Motor neuron (in vitro differentiated cells): ENCODE measurements around the gene PARD3B. TPM values are rescaled to one million over a fixed set of nuclear protein-coding genes. Genes with fewer than 3 reads are reported as not detected.
A peak's percentile ranks its signal among the peaks of the same experiment; 100 is the strongest.

Source experiments
- ATAC-seq, 8 experiments: fragments of 200-7000 bp; cut with Tn5 transposase; replicated peaks in 6 of 8; 2 replicates each; pipeline ENCODE4 v1.8.0; 2021; ENCODE audit warnings: mild to moderate bottlenecking in 8 of 8, moderate library complexity in 8 of 8
- H3K27ac ChIP-seq, 2 donors: fragments of 250-450 bp; sonication (Bioruptor Pico); 2 replicates each; pipeline ENCODE4 v1.9.0; 2021; ENCODE audit warnings: antibody characterized with exemption in 2 of 2, mild to moderate bottlenecking in 2 of 2, moderate library complexity in 1 of 2
- H3K4me1 ChIP-seq, 2 donors: fragments of 250-450 bp; sonication (Bioruptor Pico); replicated peaks in 1 of 2; 2 replicates each; pipeline ENCODE4 v1.6.1; 2021; ENCODE audit warnings: antibody characterized with exemption in 2 of 2, mild to moderate bottlenecking in 2 of 2, moderate library complexity in 1 of 2
- H3K4me3 ChIP-seq, 5 donors: fragments of 250-450 bp; sonication (Bioruptor Pico); 2 replicates each; pipeline ENCODE4 v1.9.0; 2021; ENCODE audit warnings: antibody characterized with exemption in 5 of 5, mild to moderate bottlenecking in 5 of 5, moderate library complexity in 4 of 5
- WGBS, 10 experiments: fragments of 450-650 bp; shearing (Covaris generic); methylation state at CpG; one replicate each; pipeline ENCODE4 v1.0.0; 2022; 5-methylcytosine and 5-hydroxymethylcytosine counted together
- in situ Hi-C, 9 experiments: fragments of 400-800 bp; cut with MboI; loops; one replicate each; pipeline ENCODE4 v1.15.0; 2021; ENCODE audit warnings: low sequenced_read_pairs in 9 of 9, low pct_unique_long_range_greater_than_20kb in 2 of 9; ENCODE audit not compliant: unreplicated experiment in 9 of 9
- total RNA-seq, 8 experiments: library from RNA; unstranded; fragments of 300-600 nt; gene quantifications; 2 replicates each; pipeline versions ENCODE4 v1.2.3 to v1.2.4, GENCODE V29; 2022

Gene PARD3B
- total RNA-seq, 8 experiments from 2014 or later = 3.1 to 24.3 (median 10.4) TPM

- WGBS, 10 experiments = 71 to 100% (median 80%) methylated on average over 2 to 8 of the region's 8 CpGs
- H3K27ac ChIP-seq = no peak overlapping the region
- in situ Hi-C loops = no loop called here
- H3K4me3 ChIP-seq = no peak overlapping the region
- H3K4me1 ChIP-seq = peaks cover 4 to 9% of the 10 kb centered on the region in 2 donors
- peak in 6 of 8 experiments; percentile 18 to 95 (median 70) for ATAC-seq
Measured at GRCh38 chr2:205580212-205580987, 1035.1 kb downstream of the PARD3B start.

- Histone ChIP-seq H3K27ac (no peak overlapping the region), H3K4me1 (peaks cover 14 to 16% of the 10 kb centered on the region in 2 donors), H3K4me3 (no peak overlapping the region)
- WGBS, 10 experiments = 62 to 100% (median 88%) methylated on average over 1 to 2 of the region's 2 CpGs; no CpG with 5 or more reads in 3 of the 10 experiments
- in situ Hi-C loops = no loop called here
- ATAC-seq = no peak
Measured at GRCh38 chr2:205582366-205582765, 1037.1 kb downstream of the PARD3B start.

DNA sequence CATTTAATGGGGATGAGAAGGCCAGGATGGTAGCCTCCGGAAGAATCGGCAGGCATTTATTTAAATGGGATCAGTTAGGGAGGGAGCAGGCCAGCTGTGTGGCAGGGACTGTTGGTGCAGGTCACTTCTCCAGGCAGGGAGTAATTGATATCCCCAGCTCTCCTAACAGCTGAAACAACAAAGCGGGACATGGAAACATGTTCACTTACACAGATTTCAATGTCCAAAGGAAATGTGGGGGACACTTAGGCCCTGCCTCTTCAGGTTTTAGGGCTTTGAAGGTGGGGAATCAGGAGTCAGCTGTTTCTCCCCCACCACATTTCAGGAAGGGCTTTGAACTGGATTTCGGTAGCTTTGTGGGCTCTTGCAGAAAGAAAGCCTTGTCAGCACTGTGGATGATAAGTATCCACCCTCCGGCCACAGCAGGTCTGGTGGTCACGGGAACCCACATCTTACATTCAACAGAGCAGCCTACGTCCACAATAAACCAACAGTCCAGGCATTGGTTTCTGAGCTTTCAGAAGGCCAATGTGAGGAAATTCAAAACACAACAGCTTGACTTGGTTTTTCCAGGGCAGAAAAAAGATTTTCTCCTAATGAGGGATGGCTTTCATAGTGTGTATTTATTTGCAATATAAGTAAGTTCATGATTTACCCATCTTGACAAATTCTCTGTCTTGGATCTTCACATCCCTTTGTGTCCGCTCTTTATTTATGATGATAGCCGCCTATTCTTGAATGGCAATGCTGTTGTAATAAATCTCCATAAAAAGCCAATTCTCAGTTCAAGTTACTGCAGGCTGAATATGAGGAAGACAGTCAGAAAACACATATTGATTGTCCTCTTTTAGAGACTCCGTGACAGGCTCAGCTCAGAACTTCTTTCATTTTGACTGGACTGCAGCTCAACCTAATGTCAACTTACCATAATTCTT is 1040.4 kb downstream of the PARD3B start:
- no peak overlapping the region for H3K4me3 ChIP-seq
- H3K4me1 ChIP-seq = peaks cover 14 to 16% of the 10 kb centered on the region in 2 donors
- H3K27ac ChIP-seq = no peak overlapping the region
- in situ Hi-C loops = no loop called here
- ATAC-seq = peak in 5 of 8 experiments; percentile 80 to 90 (median 89)
- WGBS, 10 experiments = 0 to 95% (median 41%) methylated on average over 1 to 8 of the region's 10 CpGs

- ATAC-seq = no peak
- in situ Hi-C loops = no loop called here
- WGBS, 10 experiments = 87 to 100% (median 98%) methylated on average over 1 to 5 of the region's 5 CpGs; no CpG with 5 or more reads in 1 of the 10 experiments
- Histone ChIP-seq H3K4me3 (no peak overlapping the region), H3K27ac (no peak overlapping the region), H3K4me1 (peaks cover 14 to 16% of the 10 kb centered on the region in 2 donors)
Measured at GRCh38 chr2:205586626-205587025, 1041.4 kb downstream of the PARD3B start.

- Histone ChIP-seq H3K27ac (no peak overlapping the region), H3K4me3 (no peak overlapping the region), H3K4me1 (peaks cover 14 to 16% of the 10 kb centered on the region in 2 donors)
- 0 to 100% (median 27%) methylated on average over 1 of the region's 1 CpG; no CpG with 5 or more reads in 2 of the 10 experiments for WGBS, 10 experiments
- in situ Hi-C loops = no loop called here
- ATAC-seq = peak in 2 of 8 experiments; percentile 71
Measured at GRCh38 chr2:205589479-205589878, 1044.2 kb downstream of the PARD3B start.

- 17 to 100% (median 100%) methylated on average over 1 to 2 of the region's 2 CpGs; no CpG with 5 or more reads in 3 of the 10 experiments for WGBS, 10 experiments
- ATAC-seq = peak in 2 of 8 experiments; percentile 21 to 39
- Histone ChIP-seq H3K27ac (no peak overlapping the region), H3K4me1 (peaks cover 3 to 6% of the 10 kb centered on the region in 2 donors), H3K4me3 (no peak overlapping the region)
- in situ Hi-C loops = no loop called here
Measured at GRCh38 chr2:205590759-205591158, 1045.5 kb downstream of the PARD3B start.

DNA sequence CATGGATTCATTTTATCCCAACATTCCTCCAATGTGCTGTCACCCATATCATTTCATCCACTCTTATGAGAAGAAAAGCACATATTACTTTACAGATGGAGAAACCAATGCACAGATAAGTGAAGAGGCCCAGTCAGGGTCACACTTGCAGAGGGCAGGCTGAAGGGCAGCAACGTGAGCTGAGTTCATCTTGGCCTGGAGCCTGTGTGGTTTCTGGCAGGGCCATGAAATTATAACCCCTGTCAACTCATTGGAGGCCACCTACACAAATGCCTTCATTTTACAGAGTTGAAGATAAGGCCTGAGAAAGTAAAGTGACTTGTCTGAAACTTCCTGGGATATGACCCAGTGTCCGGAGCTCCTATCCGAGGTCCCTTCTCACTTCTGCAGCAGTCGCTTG is 1048.6 kb downstream of the PARD3B start:
- in situ Hi-C loops = no loop called here
- ATAC-seq = no peak
- H3K4me3 ChIP-seq = no peak overlapping the region
- no peak overlapping the region for H3K27ac ChIP-seq
- 40 to 100% (median 88%) methylated on average over 1 to 4 of the region's 4 CpGs; no CpG with 5 or more reads in 3 of the 10 experiments for WGBS, 10 experiments
- no peaks in the 10 kb centered on the region for H3K4me1 ChIP-seq

- 63 to 100% (median 100%) methylated on average over 1 to 2 of the region's 2 CpGs; no CpG with 5 or more reads in 2 of the 10 experiments for WGBS, 10 experiments
- Histone ChIP-seq H3K27ac (no peak overlapping the region), H3K4me3 (no peak overlapping the region), H3K4me1 (no peaks in the 10 kb centered on the region)
- ATAC-seq = no peak
- in situ Hi-C loops = no loop called here
Measured at GRCh38 chr2:205596581-205596980, 1051.3 kb downstream of the PARD3B start.

DNA sequence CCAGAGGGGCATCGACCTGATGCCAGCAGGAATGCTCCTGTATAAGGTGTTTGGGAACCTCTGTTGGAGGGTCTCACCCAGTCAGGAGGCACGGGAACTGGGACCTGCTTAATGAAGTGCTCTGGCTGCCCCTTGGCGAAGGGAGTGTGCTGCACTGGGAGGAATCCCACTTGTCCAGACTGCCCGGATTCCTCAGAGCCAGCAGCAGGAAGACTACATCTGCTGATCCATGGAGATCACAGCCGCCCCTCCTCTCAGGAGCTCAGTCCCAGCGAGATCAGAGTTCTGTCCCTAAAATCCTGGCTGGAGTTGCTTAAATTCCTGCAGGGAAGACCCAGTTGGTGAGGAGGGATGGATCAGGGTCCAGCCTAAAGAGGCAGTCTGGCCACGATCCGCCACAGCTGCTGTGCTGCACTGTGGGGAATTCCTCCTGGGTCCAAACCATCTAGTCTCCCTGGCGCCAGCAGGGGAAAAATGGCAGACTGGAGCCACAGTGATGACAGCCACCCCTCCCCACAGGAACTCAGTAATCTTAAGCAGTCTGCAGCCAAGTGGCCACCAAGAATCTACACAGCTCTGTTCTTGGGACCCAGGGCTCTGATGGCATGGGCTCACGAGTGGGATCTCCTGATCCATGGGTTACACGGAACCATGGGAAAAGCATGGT is 1060.5 kb downstream of the PARD3B start:
- no peak overlapping the region for H3K4me3 ChIP-seq
- H3K27ac ChIP-seq = no peak overlapping the region
- H3K4me1 ChIP-seq = peaks cover 0 to 2% of the 10 kb centered on the region in 2 donors
- in situ Hi-C loops = no loop called here
- no peak for ATAC-seq
- WGBS, 10 experiments = 0 to 100% (median 94%) methylated on average over 1 to 6 of the region's 11 CpGs; no CpG with 5 or more reads in 3 of the 10 experiments

GRCh38 chr2:205607146-205607545 is 1061.9 kb downstream of the PARD3B start:
- in situ Hi-C loops = no loop called here
- WGBS, 10 experiments = 6 to 100% (median 85%) methylated on average over 1 to 3 of the region's 3 CpGs
- peaks cover 0 to 2% of the 10 kb centered on the region in 2 donors for H3K4me1 ChIP-seq
- ATAC-seq = no peak
- H3K4me3 ChIP-seq = no peak overlapping the region
- H3K27ac ChIP-seq = no peak overlapping the region

DNA sequence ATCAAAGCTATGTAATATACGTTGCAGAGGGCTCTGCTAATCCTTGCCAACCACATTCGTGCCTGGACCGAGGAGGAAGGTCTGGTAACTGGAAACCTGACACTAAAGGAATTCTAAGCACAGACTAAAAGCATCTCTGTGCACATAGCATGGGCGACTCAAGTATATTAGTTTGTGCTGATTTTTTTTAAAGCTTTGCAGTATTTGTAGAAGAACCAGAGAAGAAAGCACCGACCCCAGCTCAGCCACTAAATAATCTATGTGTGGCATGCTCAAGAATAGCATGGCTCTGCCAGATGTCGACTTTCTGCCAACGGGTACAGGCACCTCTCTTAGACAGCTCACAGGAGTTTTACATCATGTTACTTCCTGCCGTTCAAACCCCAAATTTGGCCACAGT is 1063.8 kb downstream of the PARD3B start:
- in situ Hi-C loops = no loop called here
- Histone ChIP-seq H3K4me3 (no peak overlapping the region), H3K4me1 (peaks cover 3 to 16% of the 10 kb centered on the region in 2 donors), H3K27ac (no peak overlapping the region)
- WGBS, 10 experiments = 21 to 94% (median 69%) methylated on average over 1 to 8 of the region's 8 CpGs
- ATAC-seq = no peak

DNA sequence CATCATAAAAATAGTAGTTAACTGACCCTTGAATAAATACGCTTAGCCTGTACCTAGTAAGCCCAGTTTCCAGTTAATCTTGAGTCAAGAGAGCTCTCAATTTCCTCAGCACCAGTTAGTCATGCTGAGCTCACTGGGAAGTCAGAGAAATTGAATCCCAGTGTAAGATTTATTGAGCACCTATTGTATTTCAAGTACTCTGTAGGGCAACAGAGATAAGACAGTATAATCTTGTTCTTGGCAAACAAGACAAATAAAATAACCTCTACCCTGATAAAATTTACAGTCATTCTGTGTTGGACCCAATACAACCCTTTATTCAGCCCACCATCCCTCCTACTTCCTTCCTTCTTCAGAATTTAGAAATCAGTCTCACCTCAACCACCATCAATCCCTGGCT is 1065.2 kb downstream of the PARD3B start:
- peaks cover 3 to 18% of the 10 kb centered on the region in 2 donors for H3K4me1 ChIP-seq

More for the DNA sequence above, 1065.2 kb downstream of the PARD3B start:
- H3K27ac ChIP-seq = no peak overlapping the region
- in situ Hi-C loops = no loop called here
- 40 to 100% (median 86%) methylated on average over 1 of the region's 1 CpG; no CpG with 5 or more reads in 5 of the 10 experiments for WGBS, 10 experiments
- no peak for ATAC-seq
- no peak overlapping the region for H3K4me3 ChIP-seq
